Tongue (tissue), 2 donors: ENCODE measurements around the gene ECI2. TPM values are rescaled to one million over a fixed set of nuclear protein-coding genes. Genes with fewer than 3 reads are reported as not detected.
"Not testable (repeated sequence)": the region's sequence is repeated elsewhere in the genome, so short reads cannot be mapped to it uniquely, and the experiment has no call there.

Source experiments
- DNase-seq: peaks from one replicate; pipeline ENCODE4 v3.0.0-alpha.2; 2015
- total RNA-seq: library from RNA; depleted of rRNA; stranded (reverse); fragments of >200 nt; gene quantifications from one replicate; pipeline ENCODE4 v1.2.3, GENCODE V29; 2014

Gene ECI2
- total RNA-seq, 1 donor from 2014 or later: 61.1 TPM

DNA sequence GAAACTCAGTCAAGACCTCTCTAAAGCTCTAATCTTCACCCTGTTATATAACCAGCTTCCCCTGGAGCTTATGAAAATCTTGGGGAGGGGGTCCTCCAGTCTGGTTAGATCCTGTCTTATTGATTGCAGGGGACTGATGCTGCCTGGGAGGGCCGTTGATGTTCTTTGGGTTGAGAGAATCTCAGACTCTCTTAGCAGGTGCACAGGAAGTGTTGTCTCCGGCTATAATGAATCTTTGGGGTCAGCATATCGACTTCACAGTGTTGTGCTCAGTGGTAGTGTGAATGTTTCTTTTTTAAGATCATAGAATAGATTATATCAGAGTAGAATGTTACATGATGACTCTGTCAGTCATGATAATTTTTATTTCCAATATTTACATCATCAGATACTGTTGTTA is 2.8 kb upstream of the ECI2 start:
- no peak for DNase-seq

DNA sequence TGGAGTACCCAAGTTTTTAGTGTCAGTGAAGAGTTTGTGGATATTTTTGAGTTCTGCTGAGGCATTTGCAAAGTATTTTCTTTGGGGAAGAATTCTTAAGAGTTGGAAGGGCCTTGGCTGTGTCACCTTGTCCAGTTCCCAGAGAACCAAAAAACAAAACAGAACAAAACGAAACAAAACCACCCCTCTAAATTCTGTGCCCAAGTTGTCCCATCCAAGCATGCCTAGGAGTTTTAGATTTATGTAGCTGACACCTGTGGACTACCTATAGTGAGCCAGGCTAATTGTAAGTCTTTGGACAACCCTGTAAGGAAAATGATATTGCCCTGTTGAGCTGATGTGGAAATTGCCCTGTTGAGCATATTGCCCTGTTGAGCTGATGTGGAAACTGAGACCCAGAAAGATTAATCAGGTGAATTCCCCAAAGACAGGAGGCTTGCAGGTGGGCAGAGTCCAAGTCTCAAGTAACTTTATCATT is 1.0 kb upstream of the ECI2 start:
- DNase-seq: no peak

DNA sequence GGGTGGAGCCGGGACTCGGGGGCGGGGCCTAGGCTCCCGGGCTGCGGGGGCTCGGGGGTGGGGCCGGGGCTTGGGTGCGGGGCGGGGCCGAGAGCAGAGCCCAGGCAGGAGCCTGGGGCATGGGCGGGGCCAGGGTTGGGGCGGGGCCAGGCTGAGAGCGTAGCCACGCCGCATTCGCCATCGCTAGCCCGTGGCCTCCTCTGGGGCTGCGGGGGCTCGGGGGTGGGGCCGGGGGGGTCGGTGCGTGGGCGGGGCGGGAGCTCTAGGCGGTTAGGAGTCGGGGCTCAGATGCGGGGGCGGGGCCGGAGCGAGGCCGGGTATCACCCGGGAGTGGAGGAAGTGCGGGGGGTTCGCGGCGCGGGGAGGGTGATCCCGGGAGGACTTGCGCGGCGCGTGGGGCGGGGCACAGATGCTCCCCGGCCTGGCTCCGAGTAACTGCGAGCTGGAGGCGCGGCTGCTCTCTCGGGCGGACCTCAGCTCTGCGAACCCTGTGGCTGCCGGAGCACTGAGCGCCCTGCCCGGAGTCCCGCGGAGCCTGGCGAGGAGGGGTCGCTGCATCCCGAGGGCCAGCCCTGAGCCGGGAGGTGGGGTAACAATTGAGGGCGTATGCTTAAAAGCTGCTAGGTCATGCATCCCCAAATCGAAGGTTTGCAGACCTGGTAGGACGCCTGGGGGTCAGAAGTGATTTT is 434 bp upstream of the ECI2 start:
- DNase-seq: peak; percentile 98

DNA sequence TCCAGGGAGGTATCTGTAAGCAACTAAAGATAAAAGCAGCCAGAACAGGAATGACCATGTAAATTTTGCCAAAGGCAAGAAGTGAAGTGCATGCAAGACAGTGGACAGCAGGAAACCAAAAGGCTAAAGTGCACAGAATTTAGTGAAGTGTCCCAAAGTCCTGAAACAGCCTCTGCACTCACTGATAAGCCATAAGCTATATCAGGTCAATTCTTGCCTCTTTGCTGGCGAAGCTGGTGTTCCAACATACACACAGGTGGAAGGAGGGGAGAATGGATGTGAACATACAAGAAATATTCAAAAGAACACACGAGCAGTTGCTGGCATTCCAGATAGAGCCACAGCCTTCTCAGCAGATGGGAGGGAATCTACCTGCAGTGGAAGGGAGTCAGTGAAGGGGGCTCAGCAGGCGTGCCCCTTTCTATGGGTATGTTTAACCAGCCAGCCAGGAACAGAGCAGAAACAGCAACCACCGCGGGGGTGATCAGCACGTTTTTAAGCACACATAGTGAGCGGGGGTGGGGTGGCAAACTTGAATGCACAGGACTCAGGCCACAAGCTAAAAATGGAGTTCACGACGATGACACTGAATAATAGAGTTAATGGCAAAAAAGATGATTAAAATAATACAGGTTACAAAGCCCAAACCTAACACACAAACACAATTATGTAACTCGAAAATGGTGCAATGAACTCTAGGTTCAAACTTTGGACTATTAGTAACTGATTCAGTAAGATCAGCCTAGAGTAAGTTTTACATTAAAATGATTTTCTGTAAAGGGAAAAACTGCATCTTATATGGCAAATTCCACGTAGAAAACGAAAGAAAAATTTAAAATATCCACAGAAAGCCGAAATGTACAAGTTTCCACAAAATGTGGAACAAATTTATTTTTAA is 1.2 kb downstream of the ECI2 start:
- peak; percentile 29 for DNase-seq

DNA sequence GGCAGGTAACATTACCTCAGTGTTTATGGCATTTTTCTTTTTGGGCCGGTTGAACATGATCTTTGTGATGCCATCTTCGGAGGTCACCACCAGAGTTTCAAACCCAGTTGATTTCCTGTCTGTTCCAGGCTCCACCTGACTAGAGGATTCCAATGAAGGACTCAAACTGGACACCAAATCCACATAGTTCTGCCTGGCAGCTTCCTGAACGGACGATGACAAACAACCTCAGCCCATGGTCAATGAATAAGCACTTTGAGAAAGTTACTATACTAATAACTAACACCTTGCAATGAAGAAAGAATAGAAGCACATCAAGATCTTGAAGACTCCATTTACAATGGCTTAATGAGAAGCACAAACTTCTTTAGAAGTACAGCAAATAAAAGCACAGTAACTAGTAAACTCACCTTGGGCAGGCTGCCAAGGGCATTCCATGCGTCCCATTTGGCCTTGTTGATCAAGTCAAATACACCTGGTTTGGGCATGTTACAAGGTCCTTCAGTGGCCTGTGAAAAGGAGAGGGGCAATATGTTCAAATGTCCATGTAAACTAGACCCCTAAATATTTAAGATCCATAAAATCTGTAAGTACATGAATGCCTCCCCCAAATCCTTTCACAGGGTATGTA is 4.9 kb downstream of the ECI2 start:
- no peak for DNase-seq

DNA sequence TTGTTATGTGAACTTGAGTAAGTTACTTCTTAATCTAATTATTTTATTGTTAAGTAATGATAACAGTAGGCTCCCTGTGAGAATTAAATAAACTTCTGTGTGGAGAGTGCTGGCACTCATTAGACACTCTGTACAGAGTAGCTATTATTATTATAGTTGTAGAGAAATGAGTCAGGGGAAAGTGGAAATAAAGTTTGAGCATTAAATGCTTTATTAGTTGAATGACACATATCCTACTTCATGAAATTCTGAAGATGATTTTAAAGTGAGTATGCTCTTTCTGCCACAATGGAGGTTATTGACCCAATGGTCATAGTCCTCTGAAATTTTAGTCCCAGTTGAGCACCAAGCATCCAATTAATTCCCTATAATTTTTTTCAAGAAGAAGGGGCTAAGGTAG is 5.9 kb downstream of the ECI2 start:
- no peak for DNase-seq

DNA sequence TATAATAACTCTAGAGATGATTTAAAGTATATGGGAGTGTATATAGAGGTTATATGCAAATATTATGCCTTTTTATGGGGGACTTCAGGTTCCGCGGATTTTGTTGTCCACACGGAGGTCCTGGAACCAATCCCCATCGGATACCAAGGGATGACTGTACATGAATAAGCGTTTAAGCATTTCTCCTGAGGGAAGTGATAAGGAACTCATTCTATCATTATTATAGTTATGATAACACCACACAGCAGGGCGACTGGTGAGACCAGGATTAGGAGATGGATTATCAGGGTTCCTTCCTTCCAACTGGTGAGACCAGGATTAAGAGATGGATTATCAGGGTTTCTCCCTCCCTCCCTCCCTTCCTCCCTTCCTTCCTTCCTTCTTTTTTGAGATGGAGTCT is 6.6 kb downstream of the ECI2 start:
- no peak for DNase-seq

DNA sequence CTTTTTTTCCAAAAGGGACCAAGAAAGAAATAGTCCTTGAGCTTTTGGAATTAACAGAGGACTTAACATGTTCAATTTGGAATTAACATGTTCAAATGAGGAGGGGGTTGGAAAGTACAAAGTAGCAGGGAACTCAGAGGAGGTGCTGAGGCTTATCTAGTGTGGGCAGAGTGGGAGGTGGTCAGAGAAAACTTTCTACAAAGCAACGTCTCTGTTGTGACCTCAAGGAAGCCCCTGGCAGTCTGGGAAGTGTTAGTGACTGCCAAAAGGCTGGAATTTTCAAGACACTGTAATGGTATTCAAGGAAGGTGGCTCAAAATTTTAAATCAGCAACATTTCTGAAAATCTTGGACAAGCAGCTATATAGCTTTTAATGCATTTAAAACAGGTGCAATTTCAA is 7.3 kb downstream of the ECI2 start:
- no peak for DNase-seq

DNA sequence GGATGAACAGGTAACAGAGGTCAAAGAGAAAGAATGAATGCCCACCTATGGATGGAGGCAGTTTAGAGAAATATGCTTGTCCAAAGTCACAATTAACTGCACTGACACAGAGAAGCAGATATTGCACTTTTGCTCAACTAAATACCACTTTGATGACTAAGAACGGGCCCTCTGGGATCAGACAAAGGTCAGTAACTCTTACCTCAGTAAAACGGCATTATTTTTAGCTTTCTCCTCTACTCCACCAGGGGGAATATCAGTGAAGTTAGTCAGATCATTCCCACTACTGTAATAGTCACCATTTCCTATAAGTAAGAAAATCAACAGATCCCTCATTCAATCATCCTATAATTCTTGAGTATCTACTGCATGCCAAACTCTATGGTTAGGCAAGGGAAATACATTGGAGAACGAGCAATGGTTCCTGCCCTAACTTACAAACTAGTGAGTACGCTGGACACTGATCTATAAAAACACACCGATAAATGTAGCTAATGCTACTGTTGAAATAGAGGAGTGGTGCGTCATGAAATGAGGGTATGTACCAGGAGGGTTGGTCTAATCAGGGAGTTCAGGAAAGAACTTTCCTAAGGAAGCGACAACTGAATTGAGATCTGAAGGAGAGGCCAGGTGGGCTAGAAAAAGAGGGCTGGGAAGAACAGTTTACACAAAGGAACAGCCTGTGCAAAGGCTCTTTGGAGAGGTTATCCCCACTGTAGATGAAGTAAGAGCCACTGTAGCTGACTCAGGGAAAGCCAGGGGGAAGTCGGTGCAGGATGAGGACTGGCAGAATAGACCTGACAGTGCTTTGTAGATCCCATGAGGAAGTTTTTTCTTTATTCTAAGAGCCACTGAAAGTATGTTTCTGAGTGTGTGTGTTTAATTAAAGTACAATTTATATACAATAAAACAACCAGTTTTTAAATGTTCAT is 9.2 kb downstream of the ECI2 start:
- DNase-seq: no peak

DNA sequence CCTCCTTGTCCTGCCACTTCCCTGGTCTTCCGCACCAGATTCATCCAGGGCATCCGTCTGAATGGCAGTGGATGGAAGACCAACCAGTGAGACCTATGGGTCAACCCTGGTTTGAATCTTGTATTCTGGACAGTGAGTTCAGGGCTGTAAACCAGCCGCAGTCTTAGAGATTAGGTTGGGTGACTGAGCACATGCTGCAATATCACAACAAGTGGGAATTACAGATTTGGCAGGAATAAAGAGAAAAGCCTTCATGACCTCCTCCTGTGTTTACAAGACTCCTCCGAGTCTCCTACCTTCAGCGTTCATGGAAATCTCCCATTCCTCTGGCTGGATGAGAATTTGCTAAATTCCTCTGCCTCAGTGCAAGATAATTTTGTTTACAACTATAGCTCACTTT is 9.9 kb downstream of the ECI2 start:
- no peak for DNase-seq

DNA sequence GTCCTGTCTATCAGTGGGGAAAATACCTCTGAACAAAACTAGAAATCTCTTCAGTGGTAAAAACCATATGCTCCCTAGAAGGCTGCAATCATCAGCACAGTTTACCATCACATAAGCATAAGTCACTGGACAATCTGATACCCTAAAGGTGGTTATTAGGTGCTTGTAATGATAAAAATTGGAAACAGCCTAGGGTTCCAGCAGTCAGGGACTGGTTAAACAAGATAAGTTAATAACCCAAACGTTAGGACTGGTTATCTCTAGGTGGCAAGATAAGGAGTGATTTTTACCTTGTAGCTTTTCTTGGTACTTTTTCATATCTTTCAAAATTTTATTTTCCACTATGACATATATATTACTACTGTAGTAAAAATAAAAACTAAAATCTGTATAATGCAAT is 11.0 kb downstream of the ECI2 start:
- DNase-seq: no peak

DNA sequence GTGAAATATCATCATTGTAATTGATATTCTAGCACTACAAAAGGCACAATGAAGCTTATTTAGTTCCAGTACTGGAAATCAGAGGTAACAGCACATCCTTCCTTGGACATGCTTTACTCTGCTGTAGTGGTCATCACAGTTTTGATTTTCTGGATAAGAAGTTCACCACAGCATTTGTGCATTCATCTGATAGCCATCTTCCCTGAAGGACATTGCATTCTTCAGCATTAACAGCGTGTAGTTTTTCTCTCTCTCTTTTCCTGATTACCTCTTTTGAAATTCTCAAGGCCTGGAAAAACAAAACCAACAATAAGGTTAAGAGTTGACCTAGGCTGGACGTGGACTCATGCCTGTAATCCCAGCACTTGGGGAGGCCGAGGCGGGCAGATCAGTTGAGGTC is 19.6 kb downstream of the ECI2 start:
- DNase-seq: no peak

DNA sequence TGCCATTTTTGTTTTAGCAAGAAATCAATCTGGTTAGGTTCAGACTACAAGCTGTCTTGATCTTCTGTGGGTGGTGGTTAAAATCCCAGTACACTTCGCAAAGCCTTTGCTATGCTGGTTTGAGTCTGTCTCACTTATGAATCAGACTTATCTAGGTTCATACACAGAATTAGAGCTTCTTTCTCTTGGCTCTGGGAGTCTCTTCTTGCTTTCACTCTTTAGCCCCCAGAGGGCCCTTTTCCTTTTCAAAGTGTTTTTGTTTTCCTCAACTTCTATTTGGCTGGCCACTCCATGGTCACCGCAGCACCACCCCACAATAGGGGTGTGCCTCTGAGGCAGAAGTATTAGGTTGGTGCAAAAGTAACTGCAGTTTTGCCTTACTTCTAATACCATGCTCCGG is 21.3 kb downstream of the ECI2 start:
- DNase-seq: no peak

DNA sequence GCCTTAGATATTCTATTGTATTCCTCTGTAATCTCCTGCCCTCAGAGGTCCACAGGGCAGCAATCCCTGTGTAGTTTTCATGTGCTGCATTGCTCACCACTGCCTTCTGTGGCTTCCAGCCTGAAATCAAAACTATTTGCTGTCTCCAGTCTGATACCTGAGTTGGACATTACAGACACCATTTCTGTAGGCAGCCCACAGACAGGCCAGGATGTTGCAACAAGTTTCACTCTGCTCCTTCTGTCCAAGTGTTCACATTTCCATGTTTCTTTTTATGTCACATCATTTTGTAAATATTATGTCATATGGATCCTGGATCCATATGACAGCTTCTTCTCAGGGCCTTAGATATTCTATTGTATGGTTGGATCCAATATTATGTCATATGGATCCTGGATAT is 21.7 kb downstream of the ECI2 start:
- DNase-seq: no peak

DNA sequence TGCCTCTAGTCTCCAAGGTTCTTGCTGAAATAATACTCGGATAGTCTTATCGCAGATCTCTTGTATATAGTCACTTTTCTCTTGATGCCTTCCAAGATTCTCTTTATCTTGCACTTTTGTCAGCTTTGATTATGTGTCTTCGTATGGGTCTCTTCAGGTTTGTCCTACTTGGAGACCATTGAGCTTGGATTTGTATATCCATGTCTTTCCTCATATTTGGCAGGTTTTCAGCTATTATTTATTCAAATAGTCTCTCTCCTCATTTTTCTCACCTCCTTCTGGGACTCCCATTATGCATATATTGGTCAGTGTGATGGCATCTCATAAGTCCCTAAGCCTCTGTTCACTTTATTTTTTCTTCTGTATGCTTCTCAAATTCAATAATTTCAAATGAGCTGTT is 23.0 kb downstream of the ECI2 start:
- no peak for DNase-seq

DNA sequence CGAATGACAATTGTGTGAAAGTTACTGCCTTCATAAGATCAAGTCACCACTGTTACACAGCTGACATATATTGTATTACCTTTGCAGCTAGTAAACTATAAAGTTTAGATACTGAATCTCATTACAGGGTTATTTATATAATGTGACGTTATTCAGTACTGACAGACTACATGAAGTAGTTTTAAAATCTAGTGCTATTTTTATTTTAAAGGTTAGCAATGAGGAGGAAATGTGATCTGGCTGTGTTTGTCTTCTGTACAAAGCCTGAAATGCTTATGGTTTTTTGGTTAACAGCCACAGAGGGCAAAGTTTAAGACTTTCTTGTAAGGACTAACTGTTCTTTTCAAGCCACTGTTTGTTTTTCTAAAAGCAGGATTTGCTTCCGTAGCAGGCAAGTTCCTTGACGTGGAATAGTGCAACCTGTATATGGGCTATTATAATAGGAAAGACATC is 26.0 kb downstream of the ECI2 start:
- not testable (repeated sequence) for DNase-seq

DNA sequence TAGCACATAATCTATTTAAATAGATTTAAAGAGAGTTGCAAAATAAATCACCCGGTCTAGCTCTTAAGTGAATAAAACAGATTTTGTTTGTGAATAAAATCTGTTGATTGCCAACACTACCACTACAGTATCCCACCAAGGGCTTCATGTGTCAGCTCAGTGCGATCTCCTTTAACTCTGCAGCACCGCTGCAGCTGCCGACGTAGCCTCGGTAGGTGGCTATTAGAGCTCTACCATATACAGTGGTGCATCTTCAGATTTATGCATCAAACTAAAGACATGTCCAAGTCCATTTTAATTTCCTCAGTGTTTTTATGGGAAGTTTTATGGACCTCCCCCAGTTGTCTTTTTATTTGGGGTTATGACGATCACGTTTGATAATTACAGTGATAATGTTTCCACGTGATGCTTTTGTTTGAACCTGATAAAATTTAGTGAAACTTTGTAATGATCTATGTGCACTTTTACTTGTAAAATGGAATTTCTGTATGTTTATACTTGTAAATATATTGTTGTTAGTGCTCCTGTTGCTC is 26.7 kb downstream of the ECI2 start:
- DNase-seq: no peak

DNA sequence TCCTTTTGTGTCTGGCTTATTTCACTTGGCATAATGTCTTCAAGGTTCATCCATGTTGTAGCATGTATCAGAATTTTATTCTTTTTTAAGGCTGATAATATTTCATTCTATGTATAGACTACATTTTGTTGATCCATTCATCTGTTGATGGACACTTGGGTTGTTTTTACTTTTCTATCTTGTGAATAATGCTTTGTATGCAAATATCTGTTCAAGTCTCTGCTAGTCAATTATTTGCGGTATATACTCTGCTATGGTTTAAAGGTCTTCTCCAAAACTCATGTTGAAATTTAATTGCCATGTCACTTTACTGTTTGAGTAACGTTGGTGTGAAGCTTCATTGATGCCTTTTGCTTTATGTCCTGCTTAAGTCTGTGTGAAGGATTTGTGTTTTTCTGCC is 27.5 kb downstream of the ECI2 start:
- DNase-seq: no peak

DNA sequence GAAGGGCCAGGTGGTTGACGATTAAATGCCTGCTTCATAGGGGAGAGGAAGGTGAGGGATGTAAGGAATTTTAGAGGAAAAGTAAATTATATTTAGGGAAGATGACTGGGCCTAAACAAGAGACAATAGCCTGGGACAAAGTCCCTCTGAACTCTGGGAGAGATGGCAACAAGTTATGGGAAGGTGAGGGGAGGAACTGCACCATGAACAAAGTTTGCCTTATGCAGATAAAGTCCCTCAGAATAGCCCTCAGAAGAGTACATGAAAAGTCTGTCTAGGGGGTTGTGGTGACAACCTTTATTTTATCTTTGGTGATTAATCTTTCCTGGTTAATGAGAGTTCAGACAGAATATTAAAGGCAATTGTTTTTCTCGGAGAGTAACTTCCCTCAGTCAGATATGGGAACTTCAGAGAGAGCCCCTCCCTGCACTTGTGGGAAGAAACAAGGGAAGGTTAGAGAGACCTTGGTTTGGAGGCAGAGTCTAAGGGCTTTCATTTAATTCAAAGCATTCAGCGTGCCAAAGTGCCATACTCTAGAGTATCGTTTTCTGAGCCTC is 29.3 kb downstream of the ECI2 start:
- no peak for DNase-seq

DNA sequence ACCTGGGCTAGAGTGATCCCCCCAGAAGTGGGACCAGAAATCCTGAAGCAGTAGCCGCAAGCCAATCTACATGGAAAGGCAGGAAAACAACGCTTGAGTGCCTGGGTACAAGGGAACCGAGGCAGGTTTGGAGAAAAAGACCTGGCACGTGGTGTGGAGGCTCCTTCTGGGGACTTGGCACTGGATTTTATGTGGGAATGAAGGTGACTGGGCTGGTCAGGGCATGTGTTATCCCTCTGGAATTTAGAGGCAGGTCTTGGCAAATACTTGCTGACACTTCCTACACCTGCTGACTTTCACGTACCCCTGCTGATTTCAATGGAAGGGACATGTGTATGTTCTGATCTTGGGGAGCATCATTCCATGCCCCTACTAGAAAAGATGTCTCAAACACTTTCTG is 31.4 kb downstream of the ECI2 start:
- no peak for DNase-seq

DNA sequence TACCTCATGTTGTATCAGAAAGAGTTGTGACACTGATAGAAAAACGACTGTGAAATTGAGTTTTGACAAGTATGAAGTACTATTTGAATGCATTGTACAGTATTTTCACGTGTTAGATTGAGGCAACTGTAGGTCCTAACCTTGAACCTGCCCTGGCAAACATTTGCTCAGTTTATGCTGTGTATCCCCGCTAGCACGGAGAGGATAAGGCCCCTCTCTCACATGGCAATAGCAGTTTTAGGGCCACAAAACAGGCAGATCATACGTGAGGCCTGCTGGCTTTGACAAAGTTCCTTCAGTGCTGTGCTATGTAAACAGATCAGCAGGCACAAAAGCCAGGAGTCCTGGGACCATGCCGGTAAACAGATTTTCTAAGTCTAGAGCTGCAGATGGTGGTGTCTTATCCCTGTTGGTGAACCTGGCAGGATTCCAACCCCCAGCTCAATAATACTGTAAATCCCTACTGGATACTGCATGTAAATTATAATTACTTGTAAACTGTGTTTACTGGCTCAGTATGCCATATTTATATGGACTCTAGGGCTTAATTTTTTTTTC is 32.6 kb downstream of the ECI2 start:
- peak; percentile 45 for DNase-seq
